H1 (cell line): ENCODE measurements around the gene PLEKHS1.

Experiments
- CEBPB ChIP-seq: IDR thresholded peaks from 2 replicates; pipeline ENCODE4 v1.6.1; 2012; ENCODE audit warnings: low read depth, low read length
- CREB1 ChIP-seq: IDR thresholded peaks from 2 replicates; pipeline ENCODE4 v1.6.1; 2012; ENCODE audit warnings: inconsistent platforms
- CTCF ChIP-seq, 3 experiments: IDR thresholded peaks; 1 replicate in 2 of 3; 2 replicates in 1 of 3; pipeline versions ENCODE4 v1.5.1 to v1.6.1; 2011; ENCODE audit warnings: low read length in 3 of 3, mild to moderate bottlenecking in 3 of 3, inconsistent platforms in 2 of 3, low read depth in 1 of 3, moderate library complexity in 1 of 3; ENCODE audit not compliant: insufficient read depth in 1 of 3; ENCODE audit errors: control extremely low read depth in 1 of 3
- EZH2 ChIP-seq: fragments of 200-600 bp; sonication (generic); IDR thresholded peaks from 2 replicates; pipeline ENCODE4 v1.7.1; 2012; ENCODE audit warnings: low read depth, mild to moderate bottlenecking, moderate library complexity, low read length, inconsistent platforms; ENCODE audit not compliant: severe bottlenecking
- GABPA ChIP-seq: IDR thresholded peaks from 2 replicates; pipeline ENCODE4 v1.6.1; 2011; ENCODE audit warnings: mild to moderate bottlenecking, low read length, moderate library complexity, borderline replicate concordance; ENCODE audit not compliant: insufficient read depth
- HDAC2 ChIP-seq, 2 experiments: fragments of 300-600 bp in 1 of 2; sonication (generic) in 1 of 2; IDR thresholded peaks; 2 replicates each; pipeline ENCODE4 v1.6.1; 2011 to 2012; ENCODE audit warnings: low read depth in 2 of 2, low read length in 2 of 2, mild to moderate bottlenecking in 2 of 2, moderate library complexity in 2 of 2, borderline replicate concordance in 1 of 2, inconsistent platforms in 1 of 2
- POLR2A ChIP-seq, 2 experiments: IDR thresholded peaks; 1 replicate in 1 of 2; 2 replicates in 1 of 2; pipeline ENCODE4 v1.6.1; 2011; ENCODE audit warnings: low read depth in 2 of 2, low read length in 2 of 2, mild to moderate bottlenecking in 2 of 2; ENCODE audit errors: control extremely low read depth in 1 of 2
- RAD21 ChIP-seq, 2 experiments: IDR thresholded peaks in 1 of 2; conservative IDR thresholded peaks in 1 of 2; 2 replicates each; pipeline ENCODE4 v1.6.1; 2011; ENCODE audit warnings: low read depth in 2 of 2, low read length in 2 of 2, improper control_type of control experiment in 1 of 2, inconsistent platforms in 1 of 2, mild to moderate bottlenecking in 1 of 2, moderate library complexity in 1 of 2
- RXRA ChIP-seq: IDR thresholded peaks from 2 replicates; pipeline ENCODE4 v1.6.1; 2011; ENCODE audit warnings: low read depth, mild to moderate bottlenecking, low read length, moderate library complexity; ENCODE audit not compliant: insufficient read depth
- SP1 ChIP-seq: IDR thresholded peaks from 2 replicates; pipeline ENCODE4 v1.6.1; 2011; ENCODE audit warnings: low read depth, low read length
- SUZ12 ChIP-seq: fragments of 200-600 bp; sonication (generic); IDR thresholded peaks from 2 replicates; pipeline ENCODE4 v1.6.1; 2012; ENCODE audit warnings: mild to moderate bottlenecking, inconsistent platforms, low read length, moderate library complexity, mixed read lengths

GRCh38 chr10:113732160-113732881 is 19.2 kb upstream of the PLEKHS1 start:
- TF ChIP-seq CTCF (IDR thresholded peaks at IDR 0.05; ENCODE audit: control extremely low read depth in 1 of 3, insufficient read depth in 1 of 3, low read depth in 1 of 3, low read length in 3 of 3) (no peak), SUZ12 (no peak), RXRA (no peak), CEBPB (no peak), GABPA (no peak), SP1 (no peak), POLR2A (IDR thresholded peaks at IDR 0.05; ENCODE audit: control extremely low read depth in 1 of 2, low read depth in 2 of 2, low read length in 2 of 2) (no peak), CREB1 (no peak), EZH2 (no peak), HDAC2 (IDR thresholded peaks at IDR 0.05; ENCODE audit: borderline replicate concordance in 1 of 2, low read depth in 2 of 2, low read length in 2 of 2) (no peak), RAD21 (IDR thresholded peaks at IDR 0.05 in 1 of 2, conservative IDR thresholded peaks at IDR 0.05 in 1 of 2; ENCODE audit: low read depth in 2 of 2, low read length in 2 of 2) (no peak)
